ENCODE results near the gene FAM227A.
"Not testable (repeated sequence)": the region's sequence is repeated elsewhere in the genome, so short reads cannot be mapped to it uniquely, and the experiment has no call there.

Gene FAM227A

DNA sequence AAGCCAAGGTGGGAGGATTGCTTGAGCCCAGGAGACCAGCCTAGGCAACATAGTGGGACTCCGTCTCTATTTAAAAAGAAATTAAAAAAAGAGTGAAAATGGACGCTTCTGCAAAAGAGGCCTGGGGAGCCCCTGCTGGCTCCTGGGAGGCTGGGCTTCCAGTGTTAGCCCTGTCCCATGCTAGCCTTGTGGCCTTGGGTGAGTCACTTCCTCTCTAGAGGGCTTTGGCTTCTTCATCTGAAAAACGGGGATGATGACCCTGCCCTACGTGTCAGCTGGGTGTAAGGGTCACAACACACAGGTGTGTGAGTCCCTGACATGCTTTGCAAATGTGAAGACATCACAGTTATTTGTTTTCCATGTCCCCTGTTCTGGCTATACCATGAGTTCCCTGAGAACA lies 32.8 kb downstream of the FAM227A start:
- DNase-seq (ENCODE audit: low read depth) = no peak
- TF ChIP-seq, protein P1, sequence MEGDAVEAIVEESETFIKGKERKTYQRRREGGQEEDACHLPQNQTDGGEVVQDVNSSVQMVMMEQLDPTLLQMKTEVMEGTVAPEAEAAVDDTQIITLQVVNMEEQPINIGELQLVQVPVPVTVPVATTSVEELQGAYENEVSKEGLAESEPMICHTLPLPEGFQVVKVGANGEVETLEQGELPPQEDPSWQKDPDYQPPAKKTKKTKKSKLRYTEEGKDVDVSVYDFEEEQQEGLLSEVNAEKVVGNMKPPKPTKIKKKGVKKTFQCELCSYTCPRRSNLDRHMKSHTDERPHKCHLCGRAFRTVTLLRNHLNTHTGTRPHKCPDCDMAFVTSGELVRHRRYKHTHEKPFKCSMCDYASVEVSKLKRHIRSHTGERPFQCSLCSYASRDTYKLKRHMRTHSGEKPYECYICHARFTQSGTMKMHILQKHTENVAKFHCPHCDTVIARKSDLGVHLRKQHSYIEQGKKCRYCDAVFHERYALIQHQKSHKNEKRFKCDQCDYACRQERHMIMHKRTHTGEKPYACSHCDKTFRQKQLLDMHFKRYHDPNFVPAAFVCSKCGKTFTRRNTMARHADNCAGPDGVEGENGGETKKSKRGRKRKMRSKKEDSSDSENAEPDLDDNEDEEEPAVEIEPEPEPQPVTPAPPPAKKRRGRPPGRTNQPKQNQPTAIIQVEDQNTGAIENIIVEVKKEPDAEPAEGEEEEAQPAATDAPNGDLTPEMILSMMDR (conservative IDR thresholded peaks at IDR 0.05; ENCODE audit: low read depth, low read length) = no peak
- no peak overlapping the region for H3K4me3 ChIP-seq (ENCODE audit: low read depth, low read length)

DNA sequence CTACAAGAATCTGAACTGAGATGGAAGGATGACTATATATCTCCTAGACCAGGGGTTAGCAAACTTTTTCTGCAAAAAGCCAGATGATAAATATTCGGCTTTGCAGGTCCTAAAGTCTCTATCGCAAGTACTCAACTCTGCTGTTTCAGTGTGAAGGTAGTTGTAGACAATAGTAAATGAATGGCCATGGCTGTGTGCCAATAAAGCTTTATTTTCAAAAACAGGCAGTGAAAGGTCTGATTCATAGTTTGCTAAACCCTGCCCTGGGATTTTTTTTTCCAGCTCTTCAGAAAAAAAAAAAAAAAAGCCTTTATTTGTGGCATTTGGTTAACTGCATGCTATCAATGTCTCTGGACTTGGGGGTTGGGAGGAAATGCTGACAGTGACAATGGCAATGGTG lies 37.5 kb downstream of the FAM227A start:
- TF ChIP-seq, protein P1 (conservative IDR thresholded peaks at IDR 0.05; ENCODE audit: low read depth, low read length) = no peak
- peak; percentile 26 for DNase-seq (ENCODE audit: low read depth)
- no peak overlapping the region for H3K4me3 ChIP-seq (ENCODE audit: low read depth, low read length)

DNA sequence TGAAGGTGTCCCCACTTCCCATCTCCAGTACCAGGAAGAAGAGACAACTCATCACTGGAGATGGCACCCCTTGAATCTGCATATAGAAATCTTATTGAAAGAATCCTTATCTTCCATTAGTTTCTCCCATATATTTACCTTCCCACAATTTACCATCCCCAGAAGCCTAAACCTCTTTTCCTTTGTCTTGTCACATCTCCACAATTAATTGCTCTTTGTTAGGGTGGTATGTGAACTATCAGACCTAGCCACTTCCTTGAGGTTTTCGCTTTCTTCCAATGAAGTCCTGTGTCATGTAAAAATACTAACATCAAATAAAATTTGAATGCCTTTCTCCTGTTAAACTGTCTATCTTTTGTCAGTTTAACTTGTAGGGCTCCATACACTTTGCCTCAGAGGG lies 37.9 kb downstream of the FAM227A start:
- DNase-seq (ENCODE audit: low read depth) = no peak
- no peak overlapping the region for H3K4me3 ChIP-seq (ENCODE audit: low read depth, low read length)
- TF ChIP-seq, protein P1 (conservative IDR thresholded peaks at IDR 0.05; ENCODE audit: low read depth, low read length) = no peak

DNA sequence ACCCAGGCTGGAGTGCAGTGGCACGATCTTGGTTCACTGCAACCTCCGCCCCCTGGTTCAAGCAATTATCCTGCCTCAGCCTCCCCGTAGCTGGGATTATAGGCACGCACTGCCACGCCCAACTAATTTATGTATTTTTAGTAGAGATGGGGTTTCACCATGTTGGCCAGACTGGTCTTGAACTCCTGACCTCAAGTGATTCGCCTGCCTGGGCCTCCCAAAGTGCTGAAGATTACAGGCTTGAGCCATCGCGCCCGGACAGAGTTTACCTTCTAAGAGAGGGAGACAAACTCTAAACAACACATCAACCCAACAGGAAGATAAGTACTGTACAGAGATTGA lies 41.2 kb downstream of the FAM227A start:
- DNase-seq (ENCODE audit: low read depth) = not testable (repeated sequence)

DNA sequence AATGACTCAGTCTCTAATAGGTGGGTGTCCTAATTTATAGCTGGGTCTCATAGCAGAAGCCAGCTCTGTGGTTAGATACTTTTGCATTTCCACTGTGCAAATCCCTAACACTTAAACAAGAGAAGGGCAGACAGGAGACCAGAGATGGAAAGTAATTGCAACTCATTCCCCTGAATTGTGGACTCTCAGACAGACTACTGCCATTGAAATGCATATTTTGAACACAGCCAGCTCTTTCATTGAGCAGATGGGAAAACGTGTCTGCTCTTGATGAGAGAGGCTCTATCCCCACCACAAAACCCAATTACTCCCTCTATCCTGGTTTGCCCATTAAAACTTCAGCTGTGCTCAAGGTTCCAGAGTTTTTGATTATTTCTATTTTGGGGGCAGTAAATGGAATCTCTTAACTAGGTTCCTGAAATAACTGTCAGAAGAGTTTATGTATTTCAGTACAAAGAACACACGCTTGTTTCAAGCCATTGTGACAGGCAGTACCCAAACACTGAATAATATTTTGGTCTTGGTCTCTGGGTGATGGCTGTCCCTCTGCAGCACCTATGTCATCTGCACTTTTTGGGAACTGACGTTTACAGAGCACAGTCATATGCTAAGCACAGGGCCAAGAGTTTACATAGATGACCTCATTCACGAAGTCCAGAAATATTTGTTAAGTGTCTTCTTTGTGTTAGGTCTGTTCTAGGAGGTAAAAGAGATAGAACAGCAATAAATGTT lies 41.7 kb downstream of the FAM227A start:
- TF ChIP-seq, protein P1 (conservative IDR thresholded peaks at IDR 0.05; ENCODE audit: low read depth, low read length) = no peak
- H3K4me3 ChIP-seq (ENCODE audit: low read depth, low read length) = no peak overlapping the region
- peak; percentile 45 for DNase-seq (ENCODE audit: low read depth)

More for the DNA sequence above, 41.2 kb downstream of the FAM227A start:
- H3K4me3 ChIP-seq (ENCODE audit: low read depth, low read length) = not testable (repeated sequence)

DNA sequence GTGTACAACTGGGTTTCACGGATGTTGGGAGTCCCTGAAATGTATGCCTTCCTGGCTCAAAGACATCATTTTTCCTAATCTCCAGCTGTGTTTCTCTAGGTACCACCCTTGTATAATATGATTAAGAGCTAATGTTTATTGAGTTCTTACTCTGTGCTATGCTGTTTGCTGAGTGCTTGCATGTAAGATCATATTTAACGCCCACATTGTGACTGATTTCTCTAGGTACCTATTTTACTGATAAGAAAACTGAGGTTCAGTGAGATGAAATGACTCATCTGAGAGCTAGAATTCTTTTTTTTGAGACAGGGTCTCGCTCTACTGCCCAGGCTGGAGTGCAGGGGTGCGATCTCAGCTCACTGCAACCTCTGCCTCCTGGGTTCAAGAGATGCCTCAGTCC lies 42.6 kb downstream of the FAM227A start:
- TF ChIP-seq, protein P1 (conservative IDR thresholded peaks at IDR 0.05; ENCODE audit: low read depth, low read length) = no peak
- DNase-seq (ENCODE audit: low read depth) = no peak
- H3K4me3 ChIP-seq (ENCODE audit: low read depth, low read length) = no peak overlapping the region

DNA sequence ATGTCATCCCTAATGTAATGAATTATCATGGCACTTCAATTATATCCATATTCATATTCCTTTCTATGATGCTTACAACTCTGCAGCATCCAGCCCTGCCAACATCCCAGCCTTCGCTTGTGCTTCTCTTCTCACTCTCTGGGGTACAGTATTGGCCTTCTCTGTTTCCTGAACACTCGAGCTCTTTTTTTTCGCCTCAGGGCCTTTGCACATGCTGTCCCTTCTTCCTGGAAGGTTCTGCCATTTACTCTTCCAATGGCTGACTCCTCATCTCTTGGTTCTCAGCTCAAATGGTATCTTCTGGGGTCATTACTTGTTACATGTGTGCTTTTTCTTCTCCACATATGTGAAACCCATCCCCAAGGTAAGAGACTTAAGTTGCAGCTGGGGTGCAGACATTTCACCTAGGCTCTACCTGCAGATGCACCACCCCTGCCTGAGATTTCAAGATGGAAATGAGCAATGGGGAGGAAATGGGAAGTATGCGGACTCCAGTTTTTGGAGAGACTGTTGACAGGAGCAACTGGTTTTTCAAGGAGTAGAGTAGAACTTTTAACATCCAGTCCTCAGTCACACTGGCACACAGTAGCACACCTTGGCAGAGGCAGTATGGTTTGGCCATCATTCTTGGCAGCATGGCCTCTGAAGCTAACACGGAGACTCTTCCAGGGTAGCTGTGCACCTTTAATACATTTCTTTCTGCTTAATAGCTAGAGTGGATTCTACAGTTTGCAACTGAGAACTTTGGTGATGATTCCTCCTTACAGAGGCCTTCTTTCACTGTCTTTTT lies 43.8 kb downstream of the FAM227A start:
- TF ChIP-seq, protein P1 (conservative IDR thresholded peaks at IDR 0.05; ENCODE audit: low read depth, low read length) = no peak
- no peak for DNase-seq (ENCODE audit: low read depth)
- H3K4me3 ChIP-seq (ENCODE audit: low read depth, low read length) = no peak overlapping the region
